ENCODE results near the gene FLNA. TPM values are rescaled to one million over a fixed set of nuclear protein-coding genes. Genes with fewer than 3 reads are reported as not detected.

Gene FLNA
- total RNA-seq, 4 donors from 2014 or later, result 462 to 1,045 (median 723) TPM

GRCh38 chrX:154412468-154412867, 38.0 kb upstream of the FLNA start:
- TF ChIP-seq CTCF (IDR thresholded peaks at IDR 0.05; ENCODE audit: low read depth), result no peak

- no peak for TF ChIP-seq CTCF (IDR thresholded peaks at IDR 0.05; ENCODE audit: low read depth)
Measured at GRCh38 chrX:154411981-154412340, 37.5 kb upstream of the FLNA start.

GRCh38 chrX:154409222-154409871, 34.9 kb upstream of the FLNA start, which contains the start of gene DNASE1L1:
Gene DNASE1L1 (minus strand): TSS chrX:154409254. CDS start chrX:154405568, 3,686 bp downstream.
- no peak for TF ChIP-seq CTCF (IDR thresholded peaks at IDR 0.05; ENCODE audit: low read depth)

- TF ChIP-seq CTCF (IDR thresholded peaks at IDR 0.05; ENCODE audit: low read depth), result no peak
Measured at GRCh38 chrX:154408659-154409221, 34.3 kb upstream of the FLNA start.

- no peak for TF ChIP-seq CTCF (IDR thresholded peaks at IDR 0.05; ENCODE audit: low read depth)
Measured at GRCh38 chrX:154404625-154405192, 30.3 kb upstream of the FLNA start.

- no peak for TF ChIP-seq CTCF (IDR thresholded peaks at IDR 0.05; ENCODE audit: low read depth)
Measured at GRCh38 chrX:154403858-154404257, 29.4 kb upstream of the FLNA start.

- TF ChIP-seq CTCF (IDR thresholded peaks at IDR 0.05; ENCODE audit: low read depth), result no peak
Measured at GRCh38 chrX:154403192-154403591, 28.8 kb upstream of the FLNA start.

Data from subcutaneous adipose tissue (tissue), 4 donors.